ENCODE measurements around the gene NRN1L. TPM values are rescaled to one million over a fixed set of nuclear protein-coding genes. Genes with fewer than 3 reads are reported as not detected.

The NRN1L gene
- total RNA-seq, 1 experiment from 2014 or later = 1.1 TPM

GRCh38 chr16:67915831-67916723 lies 31.4 kb downstream of the NRN1L start:
- intact Hi-C loops (cut with micrococcal nuclease; ENCODE audit: unreplicated experiment) = no loop called here
- H3K4me3 ChIP-seq (ENCODE audit: low read depth in 2 of 2, low read length in 2 of 2) = no peak overlapping the region
- CTCF ChIA-PET = no interaction called here
- H3K36me3 ChIP-seq (ENCODE audit: control insufficient read depth, insufficient read depth, low read length) = no peaks in the 10 kb centered on the region
- in situ Hi-C loops (cut with HindIII; ENCODE audit: low pct_unique_long_range_greater_than_20kb, low sequenced_read_pairs) = no loop called here
- no peak for ATAC-seq
- no peak overlapping the region for H3K27ac ChIP-seq (ENCODE audit: low read length)
- no peak for TF ChIP-seq TCF7L2 (IDR thresholded peaks at IDR 0.05; ENCODE audit: low read depth, low read length)
- TF ChIP-seq POLR2AphosphoS5 (IDR thresholded peaks at IDR 0.05; ENCODE audit: low read depth, low read length) = no peak
- TF ChIP-seq CTCF (IDR thresholded peaks at IDR 0.05) = no peak
- no peak for TF ChIP-seq REST (IDR thresholded peaks at IDR 0.05; ENCODE audit: insufficient read depth in 1 of 2, low read depth in 2 of 2, low read length in 1 of 2)
- TF ChIP-seq SIN3A (IDR thresholded peaks at IDR 0.05; ENCODE audit: borderline replicate concordance, insufficient read depth, low read depth, low read length) = no peak
- BruUV-seq (replicated peaks) = no TSS peak
- no peak for DNase-seq (ENCODE audit: low read depth, low spot score)
- no peaks in the 10 kb centered on the region for H3K27me3 ChIP-seq (ENCODE audit: control insufficient read depth, insufficient read depth, low read length)
- H3K9me3 ChIP-seq (ENCODE audit: control insufficient read depth, insufficient read depth, low read depth, low read length) = no peaks in the 10 kb centered on the region
- POLR2A ChIA-PET = no interaction called here
- H3K4me1 ChIP-seq (ENCODE audit: control insufficient read depth, insufficient read depth, low read length) = no peaks in the 10 kb centered on the region; the same call in 1 of the 2 replicates

GRCh38 chr16:67917140-67917851 lies 32.6 kb downstream of the NRN1L start:
- ChIA-PET CTCF (no interaction called here), POLR2A (no interaction called here)
- no peak for TF ChIP-seq REST (IDR thresholded peaks at IDR 0.05; ENCODE audit: insufficient read depth in 1 of 2, low read depth in 2 of 2, low read length in 1 of 2)
- no peak for TF ChIP-seq SIN3A (IDR thresholded peaks at IDR 0.05; ENCODE audit: borderline replicate concordance, insufficient read depth, low read depth, low read length)
- TF ChIP-seq CTCF (IDR thresholded peaks at IDR 0.05) = no peak
- TF ChIP-seq POLR2AphosphoS5 (IDR thresholded peaks at IDR 0.05; ENCODE audit: low read depth, low read length) = no peak
- TF ChIP-seq TCF7L2 (IDR thresholded peaks at IDR 0.05; ENCODE audit: low read depth, low read length) = no peak
- intact Hi-C loops (cut with micrococcal nuclease; ENCODE audit: unreplicated experiment) (no loop called here), in situ Hi-C loops (cut with HindIII; ENCODE audit: low pct_unique_long_range_greater_than_20kb, low sequenced_read_pairs) (no loop called here)
- Histone ChIP-seq H3K9me3 (ENCODE audit: control insufficient read depth, insufficient read depth, low read depth, low read length) (no peaks in the 10 kb centered on the region), H3K27me3 (ENCODE audit: control insufficient read depth, insufficient read depth, low read length) (no peaks in the 10 kb centered on the region), H3K4me3 (ENCODE audit: low read depth in 2 of 2, low read length in 2 of 2) (no peak overlapping the region), H3K4me1 (ENCODE audit: control insufficient read depth, insufficient read depth, low read length) (no peaks in the 10 kb centered on the region; the same call in 1 of the 2 replicates), H3K27ac (ENCODE audit: low read length) (no peak overlapping the region), H3K36me3 (ENCODE audit: control insufficient read depth, insufficient read depth, low read length) (no peaks in the 10 kb centered on the region)
- DNase-seq (ENCODE audit: low read depth, low spot score) = no peak
- ATAC-seq = peak; percentile 22; the same call in 1 of the 2 replicates
- BruUV-seq (replicated peaks) = no TSS peak

Measured in Panc1 (cell line).